Lower leg skin (tissue), 3 donors: Measurements from ENCODE around the gene CEACAM6.

Experiments
- CTCF ChIP-seq, 3 donors: fragments of 450-650 bp; IDR thresholded peaks; one replicate each; pipeline ENCODE4 v1.5.1; 2016; ENCODE audit warnings: antibody characterized with exemption in 3 of 3, mild to moderate bottlenecking in 3 of 3, moderate library complexity in 2 of 3
- POLR2A ChIP-seq, 2 donors: fragments of 450-650 bp; IDR thresholded peaks; one replicate each; pipeline ENCODE4 v1.6.1; 2016 to 2017; ENCODE audit warnings: antibody characterized with exemption in 2 of 2, mild to moderate bottlenecking in 1 of 2, moderate library complexity in 1 of 2

GRCh38 chr19:41735071-41735600, 20.2 kb upstream of the CEACAM6 start:
- TF ChIP-seq CTCF (IDR thresholded peaks at IDR 0.05) (no peak), POLR2A (IDR thresholded peaks at IDR 0.05) (no peak)
